Renal cortex interstitium (tissue), 11 donors: ENCODE measurements around the gene TMEM106C. TPM values are rescaled to one million over a fixed set of nuclear protein-coding genes. Genes with fewer than 3 reads are reported as not detected.

ENCODE experiments used
- DNase-seq, 11 donors: peaks; one replicate each; pipeline ENCODE4 v3.0.0-alpha.2; 2013; ENCODE audit warnings: low read depth in 9 of 11, low spot score in 4 of 11; ENCODE audit errors: extremely low read depth in 1 of 11
- polyA plus RNA-seq, 3 donors: library from polyadenylated mRNA; unstranded; fragments of 120-200 nt; gene quantifications; one replicate each; pipeline ENCODE4 v1.2.1, GENCODE V29; 2013; ENCODE audit not compliant: insufficient read length in 3 of 3

TMEM106C gene
- polyA plus RNA-seq, 3 donors: 122 to 132 (median 128) TPM

DNA sequence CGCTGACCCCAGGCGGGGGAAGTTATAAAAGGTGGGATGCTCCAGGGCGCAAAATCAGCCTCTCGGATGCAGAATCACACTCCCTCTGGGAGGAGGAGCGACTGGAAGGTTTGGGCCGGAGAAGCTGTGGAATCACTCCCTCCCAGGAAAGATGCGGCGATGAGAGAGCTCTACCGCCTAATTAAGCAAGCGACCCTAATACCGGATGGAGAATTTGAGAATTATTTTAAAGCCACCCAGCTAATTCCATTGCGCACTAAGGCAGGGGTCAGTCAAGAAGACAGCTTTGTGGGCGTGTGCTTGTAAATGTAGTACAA is 39.0 kb downstream of the TMEM106C start:
- peak in 1 of 11 donors; percentile 8 for DNase-seq

DNA sequence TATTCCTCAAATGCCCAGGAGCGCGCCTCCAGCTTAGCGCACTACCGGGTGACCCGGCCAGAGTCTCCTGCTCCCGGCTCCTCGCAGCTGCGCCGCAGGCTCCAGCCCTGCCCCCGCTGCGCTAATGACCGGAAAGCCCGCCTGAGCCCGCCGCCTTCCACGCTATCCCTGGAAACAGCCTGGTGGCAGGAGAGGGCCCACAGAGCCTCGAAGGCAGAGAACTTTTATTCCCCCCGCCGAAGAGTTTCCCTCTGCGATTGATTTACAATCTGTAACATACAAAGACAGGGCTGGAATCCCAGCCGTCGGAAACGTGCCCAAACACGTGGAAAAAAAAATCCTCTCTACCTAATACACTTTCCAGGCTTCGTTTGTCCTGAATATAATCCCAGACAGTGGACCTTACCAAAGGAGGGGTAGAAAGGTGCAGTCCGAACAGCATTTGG is 39.4 kb downstream of the TMEM106C start:
- peak in 1 of 11 donors; percentile 58 for DNase-seq

DNA sequence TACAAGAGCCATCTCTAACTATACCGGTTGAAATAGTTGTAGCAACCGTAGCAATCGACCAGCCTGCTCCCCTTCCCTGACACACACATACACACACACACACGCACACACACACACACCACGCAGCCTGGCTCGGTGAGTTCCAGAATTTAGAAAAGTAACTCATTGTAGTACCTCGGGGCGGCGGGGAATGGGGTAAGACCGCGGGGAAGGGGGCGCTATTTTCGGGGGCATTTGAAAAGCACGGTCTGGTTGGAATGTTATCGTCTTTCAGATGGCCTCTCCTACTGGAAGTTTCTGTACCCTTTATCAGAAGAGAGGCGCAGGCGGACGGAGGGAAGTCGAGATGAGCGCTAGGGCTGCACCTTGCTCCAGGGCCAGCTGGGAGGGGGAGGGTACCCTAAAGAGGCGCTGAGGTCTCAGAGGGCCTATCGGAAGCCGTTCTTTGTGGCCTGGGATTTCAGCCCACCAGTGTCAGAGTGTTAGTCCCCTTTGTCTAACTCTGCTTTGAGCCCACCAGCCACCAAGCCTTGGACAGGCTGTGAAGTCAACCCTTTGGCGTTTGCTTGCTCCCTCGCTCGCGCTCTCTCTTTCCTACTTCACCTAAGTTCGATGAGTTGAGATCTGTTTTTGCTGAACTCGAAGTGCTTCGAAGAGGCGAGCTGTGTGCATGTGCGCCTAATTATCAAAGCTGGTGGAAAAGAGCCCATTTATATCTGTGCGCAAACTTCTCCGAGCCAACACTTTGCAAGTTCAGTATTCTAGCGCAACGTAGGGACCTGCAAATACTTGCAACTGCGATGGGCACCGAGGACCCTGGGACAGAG is 40.0 kb downstream of the TMEM106C start:
- DNase-seq: no peak

DNA sequence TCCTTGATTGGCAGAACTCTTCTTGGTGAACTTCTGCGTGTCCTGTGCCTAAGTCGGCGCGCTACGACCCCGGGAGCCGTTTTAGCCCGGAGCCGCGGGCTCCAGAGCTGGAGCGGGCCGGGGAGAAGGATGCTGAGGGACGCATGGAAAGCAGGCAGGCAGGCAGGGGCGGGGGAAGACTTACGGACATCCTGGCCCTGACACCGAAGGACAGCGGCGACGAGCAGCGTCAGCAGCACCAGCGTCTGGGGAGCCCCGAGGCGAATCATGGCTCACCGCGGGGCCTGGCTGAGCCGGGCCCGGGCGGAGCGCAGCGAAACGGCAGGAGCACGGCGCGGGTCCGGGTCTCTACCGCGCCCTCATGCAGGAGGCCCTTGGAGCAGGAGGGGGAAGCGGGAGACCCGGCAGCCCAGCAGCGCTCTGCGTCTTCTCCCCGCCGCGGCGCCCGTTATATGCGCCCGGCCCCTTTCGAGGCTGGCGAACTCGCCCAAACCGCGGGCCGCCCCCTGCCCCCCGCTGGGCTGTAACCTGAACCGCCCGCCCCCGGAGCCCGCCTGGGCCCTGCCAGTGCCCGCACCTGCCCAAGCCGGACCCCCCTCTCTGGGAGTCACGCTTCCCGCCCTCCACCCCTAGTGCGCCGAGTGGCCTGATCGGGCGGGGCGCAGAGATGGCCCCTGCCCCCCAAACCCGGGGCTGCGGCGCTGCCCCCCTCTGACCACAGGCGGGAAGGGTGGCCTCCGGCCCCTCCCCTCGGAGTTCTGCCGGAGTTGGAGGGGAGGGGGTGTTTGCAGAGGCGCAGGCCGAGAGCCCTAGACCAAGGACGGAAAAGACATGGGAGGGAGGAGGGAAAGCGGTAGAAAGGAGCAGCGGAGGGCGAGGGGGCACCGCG is 40.9 kb downstream of the TMEM106C start, which contains the start of gene COL2A1:
COL2A1 (minus strand) TSS at position 424 of the 889 bp plus-strand sequence; CDS start at position 269, 155 bp downstream.
- DNase-seq: no peak

DNA sequence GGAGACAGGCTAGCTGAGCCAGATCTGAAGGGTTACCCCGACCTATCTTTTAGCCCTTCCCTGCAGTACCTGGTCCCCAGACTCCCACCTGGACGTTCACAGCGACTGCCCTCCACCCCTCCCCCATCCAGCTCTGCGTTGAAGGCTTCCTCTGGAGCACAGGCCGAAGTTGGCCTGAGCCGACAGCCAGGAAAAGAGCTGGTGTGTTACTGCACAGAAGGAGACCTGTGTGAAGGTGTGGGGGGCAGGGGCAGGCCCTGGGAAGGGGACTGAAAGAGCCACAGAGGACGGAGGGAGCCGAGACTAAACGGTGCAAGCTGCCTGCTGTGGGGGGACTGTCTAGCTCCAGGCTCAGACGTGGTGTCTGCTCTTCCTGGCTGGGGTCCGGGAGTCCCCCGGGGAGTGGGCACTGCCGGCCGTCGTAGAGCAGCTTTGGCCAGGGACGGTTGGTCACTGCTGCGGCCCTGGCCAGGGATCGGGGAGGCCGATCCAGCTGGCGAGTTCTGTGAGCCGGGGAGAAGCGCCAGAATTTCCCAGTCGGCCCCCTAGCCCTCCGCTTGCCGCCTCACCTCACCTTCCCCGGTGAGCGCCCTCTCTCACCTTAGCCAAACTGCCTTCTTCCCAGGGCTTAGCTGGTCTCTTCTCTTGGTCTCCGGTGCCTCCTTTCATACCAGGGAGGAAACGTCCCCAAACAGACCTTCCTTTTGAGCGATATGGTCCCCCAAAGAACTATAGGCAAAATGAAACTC is 41.8 kb downstream of the TMEM106C start:
- DNase-seq: no peak

DNA sequence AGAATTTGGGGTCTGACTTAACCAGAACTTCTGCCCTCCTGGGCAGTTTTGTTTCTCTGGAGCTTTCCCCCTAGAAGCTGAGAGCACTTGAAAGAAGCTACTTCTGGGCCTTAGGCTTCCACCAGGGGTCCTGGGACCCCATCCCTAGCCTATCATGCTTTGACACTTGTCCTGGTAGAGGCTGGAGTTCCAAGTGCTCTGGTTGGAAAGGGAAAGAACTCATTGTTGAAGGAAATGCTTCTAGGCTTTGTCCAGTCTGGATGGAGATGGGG is 42.3 kb downstream of the TMEM106C start:
- DNase-seq: no peak

DNA sequence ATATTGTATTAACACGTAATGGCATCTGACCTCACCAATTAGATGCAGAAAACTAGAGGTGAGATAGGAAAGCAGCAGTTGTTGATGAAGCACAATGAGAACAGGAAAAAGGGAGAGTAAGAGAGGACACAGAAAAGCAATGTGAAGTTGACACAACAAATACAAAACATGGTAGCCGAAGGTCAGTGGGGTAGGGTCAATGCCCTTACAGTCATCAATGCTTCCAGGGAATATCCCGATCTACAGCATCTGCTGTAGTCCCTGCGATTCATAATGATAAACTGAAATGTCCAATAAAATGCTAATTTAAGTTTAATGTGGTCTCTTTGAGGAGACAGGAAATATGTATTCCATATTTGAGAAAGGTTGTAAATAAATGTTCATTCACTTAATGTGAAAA is 43.8 kb downstream of the TMEM106C start:
- no peak for DNase-seq

DNA sequence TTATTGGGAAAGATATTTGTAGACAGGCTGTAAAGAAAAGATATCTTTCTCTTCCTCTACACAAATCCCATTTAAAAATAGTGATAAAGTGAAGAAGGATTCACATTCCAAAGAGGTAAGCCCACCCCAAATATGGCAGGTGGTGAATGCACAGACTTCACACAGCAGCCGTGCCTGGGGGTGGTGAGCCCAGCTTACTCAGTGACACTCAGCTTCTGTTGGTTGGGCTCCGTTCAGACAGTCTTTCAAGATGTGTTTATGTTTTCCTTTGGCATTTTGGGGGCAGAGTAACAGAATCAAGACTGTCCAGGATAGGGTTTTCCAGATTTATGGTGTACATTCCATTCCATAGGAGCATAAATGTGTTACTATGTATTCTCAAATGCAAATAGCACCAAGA is 45.0 kb downstream of the TMEM106C start:
- DNase-seq: no peak

DNA sequence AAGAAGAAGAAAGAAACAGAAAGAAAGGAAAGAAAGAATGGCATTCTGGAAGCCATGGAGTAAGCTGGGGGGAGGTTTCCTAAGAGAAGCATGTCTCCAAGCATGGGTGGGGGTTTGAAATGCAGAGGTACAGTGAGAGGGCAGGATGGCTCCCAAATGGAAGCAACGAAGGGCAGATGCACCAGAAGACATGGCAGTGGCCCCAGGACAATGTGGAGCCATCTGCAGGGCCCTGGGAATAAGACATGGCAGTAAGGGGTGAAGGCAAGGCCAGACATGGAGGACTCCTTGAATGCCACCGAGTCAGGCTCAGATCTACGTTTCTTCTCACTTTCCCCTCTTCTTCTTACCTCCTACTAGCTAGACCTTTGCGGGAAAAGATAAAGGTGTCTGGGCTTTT is 45.6 kb downstream of the TMEM106C start:
- DNase-seq: no peak

DNA sequence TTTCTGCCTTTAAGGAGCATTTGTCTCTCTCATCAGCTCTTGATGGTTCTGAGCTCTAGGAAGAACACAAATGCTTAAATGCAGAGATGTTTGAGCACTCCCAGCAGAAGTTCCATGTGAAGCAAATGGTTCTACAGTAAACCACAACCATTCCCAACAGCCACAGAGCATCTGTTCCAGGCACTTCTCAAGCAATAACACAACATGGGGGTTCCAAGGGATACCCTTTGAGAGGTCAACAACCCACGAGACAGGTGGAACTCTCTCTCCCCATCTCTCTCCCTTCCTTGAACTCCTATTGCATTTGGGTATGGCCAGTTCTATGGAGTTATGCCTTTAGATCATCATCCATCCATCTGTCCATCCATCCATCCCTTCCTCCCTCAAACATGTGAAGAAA is 46.1 kb downstream of the TMEM106C start:
- no peak for DNase-seq

DNA sequence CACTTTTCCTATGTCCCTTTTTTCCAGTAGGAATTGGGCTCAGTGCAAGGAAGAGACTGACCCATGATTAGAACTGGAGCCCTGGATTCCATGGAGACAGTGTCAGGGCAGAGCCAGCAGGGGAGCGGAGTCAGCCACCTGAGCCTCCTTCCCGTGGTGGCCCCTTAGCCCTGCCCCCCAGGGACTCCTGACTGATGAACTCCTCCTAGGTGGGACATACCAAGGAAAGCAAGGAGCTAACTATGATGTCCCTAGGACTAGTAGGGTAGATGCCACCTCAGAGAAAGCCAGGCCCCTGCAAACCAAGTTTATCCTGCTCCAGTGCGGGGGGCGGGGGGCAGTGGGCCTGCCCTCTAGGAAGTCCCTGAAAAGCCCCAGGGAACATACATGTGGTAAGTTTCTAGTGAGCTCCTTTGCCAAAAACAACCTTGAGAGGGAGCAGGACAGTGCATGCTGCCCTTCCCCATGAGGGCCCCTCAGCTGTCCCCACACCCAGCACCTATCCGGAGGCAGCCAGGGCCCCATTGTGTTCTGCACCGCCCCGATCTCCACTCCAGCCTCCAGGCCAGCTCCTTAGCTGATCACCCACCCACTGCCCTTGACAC is 47.1 kb downstream of the TMEM106C start:
- DNase-seq: no peak

DNA sequence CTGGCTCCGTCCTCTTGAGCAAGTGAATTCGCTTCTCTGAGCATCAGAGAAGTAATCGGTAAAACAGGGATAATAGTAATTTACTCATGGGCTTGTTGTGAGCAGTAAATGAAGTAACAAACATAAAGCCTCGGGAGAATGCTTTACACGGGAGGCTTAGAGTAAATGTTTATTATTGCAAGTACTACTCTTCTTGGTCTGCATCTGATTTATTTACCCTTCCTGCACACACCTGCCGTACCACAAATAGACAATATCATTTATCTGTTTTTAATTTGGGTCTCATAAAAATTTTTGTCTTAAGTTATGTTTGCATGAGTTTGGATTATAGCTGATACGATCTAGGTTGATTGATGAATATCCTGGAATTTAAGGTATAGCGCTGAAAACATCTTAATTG is 48.7 kb downstream of the TMEM106C start:
- no peak for DNase-seq

DNA sequence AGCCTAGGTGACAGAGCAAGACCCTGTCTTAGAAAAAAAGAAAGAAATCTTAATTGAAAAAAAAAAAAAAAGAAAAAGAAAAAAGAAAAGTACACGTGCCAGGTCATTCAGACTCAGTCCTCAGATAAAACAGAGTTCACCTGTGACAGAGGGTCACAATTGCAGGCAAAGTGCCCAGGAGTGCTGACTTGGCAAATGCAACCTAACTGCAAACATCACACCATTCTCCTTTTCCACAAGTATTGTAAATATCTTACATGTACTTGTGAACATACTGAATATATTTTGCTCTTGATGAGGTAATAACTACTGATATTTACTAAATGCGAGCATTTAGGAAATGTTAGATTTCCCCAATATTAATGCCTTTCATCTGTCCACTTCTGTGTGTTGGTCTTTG is 49.9 kb downstream of the TMEM106C start:
- DNase-seq: no peak

DNA sequence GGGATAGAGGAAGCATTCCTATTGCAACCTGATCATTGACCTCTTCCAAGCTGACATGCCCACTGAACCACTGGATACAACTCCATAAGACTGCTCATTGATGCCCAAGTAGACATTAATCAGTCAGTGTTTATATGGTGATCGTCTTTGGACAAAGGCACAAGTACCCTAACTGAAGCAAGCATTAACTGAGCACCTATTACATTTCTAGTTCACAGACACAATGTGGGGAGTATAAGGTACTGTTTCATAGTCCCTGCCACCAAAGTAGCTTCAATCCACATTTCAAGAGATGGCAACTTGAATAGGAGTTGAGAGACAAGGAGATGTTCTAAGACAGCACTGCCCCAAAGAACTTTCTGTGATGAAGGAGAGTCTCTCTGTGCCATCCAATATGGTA is 51.7 kb downstream of the TMEM106C start:
- DNase-seq: no peak

DNA sequence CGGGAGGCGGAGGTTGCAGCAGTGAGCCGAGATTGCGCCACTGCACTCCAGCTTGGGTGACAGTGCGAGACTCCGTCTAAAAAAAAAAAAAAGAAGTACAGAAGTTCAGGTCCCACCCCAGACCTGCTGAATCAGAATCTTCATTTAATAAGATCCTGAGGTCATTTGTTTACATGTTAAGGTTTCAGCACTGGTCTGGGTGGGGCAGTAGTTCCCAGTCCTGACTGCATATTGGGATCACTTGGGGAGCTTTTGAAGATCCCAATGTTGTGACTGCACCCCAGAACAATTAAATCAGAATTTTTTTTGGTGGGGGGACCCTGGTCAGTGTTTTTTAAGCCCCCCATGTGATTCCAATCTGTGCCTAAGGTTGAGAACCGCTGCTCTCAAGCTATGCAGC is 52.6 kb downstream of the TMEM106C start:
- no peak for DNase-seq

DNA sequence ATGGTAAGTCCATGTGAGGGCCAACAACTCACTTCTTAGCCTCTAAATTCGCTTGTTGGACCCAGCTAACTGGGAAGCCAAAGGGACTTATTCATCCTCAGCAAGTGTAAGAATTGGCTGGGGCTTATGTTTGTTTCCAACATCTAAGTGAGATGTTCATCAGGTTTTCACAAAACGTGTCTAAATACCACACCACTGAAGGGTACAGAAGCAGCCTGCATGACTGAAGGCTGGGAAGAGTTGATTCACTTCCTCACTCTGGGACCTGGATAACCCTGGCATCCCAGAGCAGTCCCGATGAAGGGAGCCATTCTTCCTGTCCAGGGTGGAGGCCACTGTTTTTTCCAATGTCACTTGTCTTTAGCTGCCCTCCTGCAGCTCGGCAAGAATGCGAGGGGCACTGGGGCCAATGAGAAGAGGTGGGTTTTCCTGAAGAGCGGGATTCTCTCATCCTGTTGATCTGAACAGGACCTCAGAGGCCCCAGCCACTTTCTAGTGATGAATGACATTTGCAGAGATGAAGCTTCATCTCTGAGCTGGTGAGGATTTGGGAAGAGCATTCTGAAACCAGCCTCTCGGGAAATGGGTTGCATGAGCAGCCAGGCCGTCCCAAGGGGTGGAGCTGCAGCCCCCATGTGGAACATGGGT is 53.1 kb downstream of the TMEM106C start:
- DNase-seq: no peak

DNA sequence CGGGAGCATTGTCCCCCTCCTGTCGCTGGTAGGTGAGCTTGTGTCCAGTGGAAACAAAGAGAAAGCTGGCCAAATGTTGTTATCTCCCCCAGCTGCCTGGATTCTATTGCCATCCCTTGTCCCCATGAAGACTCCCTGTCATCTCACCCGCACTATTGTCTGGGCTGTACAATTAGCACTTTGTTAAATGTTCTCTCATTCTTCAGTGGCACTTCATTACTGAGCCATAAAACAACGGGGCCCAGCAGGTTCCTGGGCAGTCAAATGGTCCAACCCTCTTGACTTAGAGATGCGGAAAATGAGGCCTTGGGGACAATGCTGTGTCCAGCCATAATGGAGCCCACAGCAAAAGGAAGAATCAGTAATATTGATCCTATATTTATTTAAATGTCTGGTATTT is 54.1 kb downstream of the TMEM106C start:
- DNase-seq: no peak

DNA sequence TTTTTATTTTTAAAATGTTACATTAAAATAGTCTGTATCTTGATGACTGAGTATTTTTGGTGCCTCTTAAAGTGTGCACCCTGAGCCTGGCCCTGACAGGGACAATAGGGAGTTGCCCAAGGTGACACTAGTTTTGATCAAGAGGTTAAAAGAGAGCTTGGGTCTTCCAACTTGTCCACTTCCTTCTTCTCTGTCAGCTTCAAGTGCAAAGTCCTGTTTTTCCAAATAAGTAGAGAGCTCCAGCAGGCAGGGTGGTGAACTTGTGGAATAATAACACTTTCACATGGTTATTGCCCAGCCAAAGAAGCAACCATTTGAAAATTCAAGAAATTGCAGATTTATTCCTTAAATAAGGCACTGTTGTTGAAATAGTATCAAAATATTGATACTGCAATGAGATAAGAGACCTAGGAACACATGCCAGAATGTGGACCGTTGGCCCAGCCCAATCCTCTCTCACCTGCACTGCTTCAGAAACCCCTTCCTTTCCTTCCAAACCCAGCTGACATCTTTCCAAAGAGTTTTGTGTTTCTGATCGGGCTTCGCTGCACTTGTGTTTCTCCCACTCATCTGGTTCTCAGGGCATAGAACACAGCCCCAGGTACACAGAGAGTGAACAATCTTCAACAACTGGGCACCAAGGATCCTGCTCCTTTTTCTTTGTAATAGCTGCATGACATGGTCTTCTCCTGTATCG is 54.7 kb downstream of the TMEM106C start:
- DNase-seq: no peak
